Embryonic facial prominence (tissue), 1 donor: ENCODE data around the gene TBL1X.

Source experiments
- DNase-seq: peaks from one replicate; pipeline ENCODE4 v3.0.0-alpha.2; 2016; ENCODE audit errors: extremely low spot score

Gene TBL1X

GRCh38 chrX:9498236-9498635, 33.4 kb downstream of the TBL1X start:
- no peak for DNase-seq

DNA sequence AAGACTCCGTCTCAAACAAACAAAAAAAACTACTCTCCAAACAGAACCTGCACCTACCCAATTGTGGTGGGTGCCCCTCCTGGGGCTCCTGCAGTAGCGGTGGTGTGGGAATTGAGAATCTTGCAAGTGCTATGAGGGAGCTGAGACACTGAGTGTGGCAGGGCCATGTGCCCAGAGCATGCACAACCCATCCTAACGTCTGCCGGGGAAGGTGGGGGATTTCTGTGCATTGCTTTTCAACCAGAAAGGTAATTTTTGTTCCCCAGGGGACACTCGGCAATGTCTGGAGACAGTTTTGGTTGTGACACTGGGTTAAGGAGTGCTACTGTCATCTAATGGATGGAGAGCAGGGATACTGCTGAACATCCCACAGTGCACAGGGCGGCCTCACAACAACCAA, 35.7 kb downstream of the TBL1X start:
- DNase-seq = no peak

- no peak for DNase-seq
Measured at GRCh38 chrX:9501362-9501761, 36.5 kb downstream of the TBL1X start.

GRCh38 chrX:9503261-9503660, 38.4 kb downstream of the TBL1X start:
- no peak for DNase-seq

GRCh38 chrX:9510366-9510765, 45.5 kb downstream of the TBL1X start:
- DNase-seq = no peak

GRCh38 chrX:9510980-9511379, 46.1 kb downstream of the TBL1X start:
- DNase-seq = no peak

DNA sequence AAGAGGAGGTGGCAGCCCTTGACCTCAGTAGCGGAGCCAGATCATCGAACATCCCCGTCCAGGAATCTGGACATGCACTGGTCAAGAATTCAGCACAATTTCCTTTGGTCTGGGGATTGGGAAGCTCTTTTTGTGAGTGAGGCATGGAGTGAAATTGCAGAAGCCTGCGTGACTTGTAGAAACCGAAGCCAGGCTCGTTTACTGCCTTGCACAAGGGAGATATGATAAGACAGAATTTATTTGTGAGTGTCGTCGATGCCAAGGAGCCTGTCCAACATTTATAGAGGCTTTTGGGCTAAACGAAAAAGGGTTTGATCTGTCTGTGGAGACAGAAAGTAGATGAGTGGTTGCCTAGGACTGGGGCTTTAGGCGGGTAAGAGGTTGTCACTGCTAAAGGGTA, 50.6 kb downstream of the TBL1X start:
- DNase-seq = no peak

DNA sequence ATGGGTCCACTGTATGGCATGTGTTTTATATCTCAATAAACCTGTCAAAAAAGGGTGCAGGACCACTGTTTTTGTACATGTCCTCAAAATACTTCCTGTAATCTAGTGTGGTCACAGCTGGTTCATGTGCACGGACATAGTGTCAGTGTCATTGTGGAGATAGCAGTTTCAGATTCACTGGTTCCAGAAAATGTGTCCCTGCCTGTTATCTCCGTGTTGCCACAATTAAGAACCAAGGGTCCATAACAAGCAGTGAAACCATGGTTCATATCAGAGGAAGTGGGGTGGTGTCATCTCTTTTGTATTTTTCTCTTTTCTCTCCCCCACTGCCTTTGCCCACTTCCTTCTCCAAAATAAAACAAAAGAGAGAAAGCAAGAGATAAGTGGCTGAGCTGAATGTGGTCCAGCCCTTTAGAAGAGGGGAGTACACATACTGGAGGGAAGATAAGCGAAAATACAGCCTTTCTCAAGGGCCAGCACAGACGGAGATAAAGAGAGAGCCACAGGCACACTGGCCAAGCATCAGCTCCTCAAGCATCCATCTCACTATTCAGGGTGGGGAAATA, 51.2 kb downstream of the TBL1X start:
- no peak for DNase-seq

- no peak for DNase-seq
Measured at GRCh38 chrX:9516635-9517034, 51.8 kb downstream of the TBL1X start.

GRCh38 chrX:9518051-9518450, 53.2 kb downstream of the TBL1X start:
- no peak for DNase-seq

DNA sequence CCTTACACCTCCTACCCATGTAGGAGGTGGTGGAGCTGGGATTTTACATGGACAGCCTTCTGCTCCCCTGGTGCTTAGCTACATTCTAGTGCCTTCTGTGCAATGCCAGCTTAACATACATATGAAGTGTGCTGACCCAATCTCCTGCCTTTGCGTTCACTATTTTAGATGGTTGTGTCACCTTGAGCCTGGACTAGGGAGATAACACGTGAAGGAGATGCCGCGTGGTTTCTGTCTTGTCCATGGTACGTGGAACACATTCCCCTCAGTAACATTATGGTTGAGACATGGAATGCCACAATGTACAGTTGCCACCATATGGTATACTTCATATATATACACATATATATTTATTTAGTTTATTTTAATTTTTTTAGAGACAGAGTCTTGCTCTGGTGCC, 54.0 kb downstream of the TBL1X start:
- DNase-seq = no peak

- DNase-seq = no peak
Measured at GRCh38 chrX:9519546-9520216, 54.8 kb downstream of the TBL1X start.

- no peak for DNase-seq
Measured at GRCh38 chrX:9520217-9520590, 55.3 kb downstream of the TBL1X start.

DNA sequence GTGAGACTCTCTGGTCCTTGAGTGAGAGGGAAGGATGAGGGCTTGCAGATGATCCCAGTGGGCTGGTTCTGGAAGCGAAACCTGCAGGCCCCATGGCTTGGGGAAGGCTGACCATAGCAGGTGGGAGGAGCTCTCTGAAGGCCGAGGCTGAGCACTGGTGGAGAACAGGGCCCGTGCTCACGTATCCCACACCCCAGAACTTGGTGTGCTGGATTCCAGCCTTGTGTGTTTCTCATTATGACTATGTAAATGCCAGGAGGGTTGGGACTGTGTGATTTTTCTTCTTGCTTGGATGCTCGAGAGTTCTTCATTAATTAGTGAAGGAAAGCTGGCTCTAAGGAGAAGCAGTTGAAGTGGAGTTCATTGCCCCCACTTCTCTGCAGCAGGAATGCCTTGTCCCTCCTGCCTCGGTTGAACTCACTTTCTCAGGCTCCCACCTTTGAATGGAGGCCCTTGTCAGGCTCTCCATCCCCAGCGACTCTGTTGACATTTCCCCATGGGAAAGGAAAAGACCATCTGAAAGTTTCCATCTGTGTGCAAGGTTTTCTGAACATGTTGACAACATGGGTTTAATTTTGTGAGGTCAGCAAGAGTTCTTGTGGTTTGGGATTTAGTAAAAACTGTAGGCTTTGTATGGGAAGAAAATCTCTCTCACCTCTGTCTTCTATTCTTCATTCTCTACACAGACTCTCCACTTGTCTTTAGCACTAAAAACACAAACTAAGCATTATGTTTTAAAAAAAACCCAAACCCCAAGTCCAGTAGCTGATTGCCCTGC, 57.7 kb downstream of the TBL1X start:
- no peak for DNase-seq

DNA sequence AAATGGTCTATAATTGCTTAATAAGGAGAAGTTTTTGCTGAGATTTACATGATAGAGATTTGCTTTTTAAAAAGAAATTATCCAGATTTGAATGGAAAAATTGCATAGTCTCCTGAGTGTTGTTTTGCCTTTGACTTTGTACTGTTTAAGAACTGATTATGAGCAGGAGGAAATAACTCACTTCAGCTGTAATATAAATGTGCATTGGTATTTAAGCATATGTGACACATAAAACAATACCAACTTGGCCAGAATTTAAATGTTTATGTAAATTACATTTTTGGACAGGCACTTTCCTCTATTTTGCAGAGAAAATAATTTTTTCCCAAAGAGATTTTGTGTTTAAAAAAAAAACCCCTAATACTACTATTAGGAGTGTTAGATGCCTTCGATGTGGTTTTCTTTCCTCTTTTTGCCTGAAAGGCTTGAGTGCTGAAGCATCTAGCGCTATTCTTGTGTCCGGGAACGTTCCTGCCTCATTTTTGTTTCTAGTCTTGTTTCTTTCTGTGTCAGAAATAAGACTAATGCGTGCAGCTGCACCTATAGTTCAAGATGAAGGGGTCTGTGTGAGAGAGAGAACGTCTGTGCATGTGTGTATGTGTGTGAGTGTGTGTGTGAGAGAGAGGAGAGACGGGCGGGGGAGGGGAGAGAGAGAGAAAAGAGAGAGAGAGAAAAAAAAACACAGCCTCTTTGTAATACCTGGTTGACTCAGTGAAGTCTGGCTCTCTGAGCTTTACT, 60.8 kb downstream of the TBL1X start:
- no peak for DNase-seq

GRCh38 chrX:9526965-9527364, 62.1 kb downstream of the TBL1X start:
- DNase-seq = no peak

- DNase-seq = no peak
Measured at GRCh38 chrX:9528498-9528897, 63.6 kb downstream of the TBL1X start.

- DNase-seq = no peak
Measured at GRCh38 chrX:9529223-9529622, 64.4 kb downstream of the TBL1X start.

DNA sequence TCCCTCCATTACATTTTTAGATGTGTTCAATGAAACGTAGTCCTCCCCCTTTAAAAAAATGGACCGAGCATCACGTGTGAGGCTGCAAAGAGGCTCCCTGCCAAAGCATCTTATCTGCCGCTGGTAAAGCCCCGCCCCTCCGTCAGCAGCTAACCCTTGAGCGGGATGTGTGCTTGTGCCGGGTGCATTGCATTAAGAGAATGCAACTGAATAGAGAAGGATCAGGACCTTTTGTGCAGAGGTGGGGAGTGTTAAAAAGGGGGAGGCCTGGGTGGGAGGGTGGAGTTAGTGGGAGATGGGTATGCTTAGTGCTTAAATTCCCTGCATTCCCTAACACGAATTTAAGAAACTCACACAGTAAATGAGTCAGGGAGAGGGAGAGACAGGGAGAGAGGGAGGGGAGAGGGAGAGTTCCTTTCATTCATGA, 66.0 kb downstream of the TBL1X start:
- DNase-seq = no peak

DNA sequence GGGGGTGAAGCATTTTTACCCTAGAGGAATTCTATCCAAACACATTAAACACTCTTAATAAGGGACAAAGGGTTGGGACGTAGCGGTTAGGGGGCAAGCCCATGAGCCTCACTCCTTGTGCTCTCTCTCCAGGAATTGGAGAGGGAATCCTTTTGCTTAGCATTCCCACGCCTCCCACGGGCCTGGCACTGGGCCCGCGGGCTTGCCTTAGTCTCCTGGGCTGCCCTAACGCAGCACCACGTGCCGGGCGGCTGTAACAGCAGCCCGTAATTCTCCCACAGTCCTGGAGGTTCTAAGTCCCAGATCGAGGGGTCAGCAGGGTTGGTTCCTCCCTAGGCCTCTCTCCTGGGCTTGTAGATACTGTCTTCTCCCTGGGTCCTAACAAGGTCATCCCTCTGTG, 67.5 kb downstream of the TBL1X start:
- DNase-seq = no peak

DNA sequence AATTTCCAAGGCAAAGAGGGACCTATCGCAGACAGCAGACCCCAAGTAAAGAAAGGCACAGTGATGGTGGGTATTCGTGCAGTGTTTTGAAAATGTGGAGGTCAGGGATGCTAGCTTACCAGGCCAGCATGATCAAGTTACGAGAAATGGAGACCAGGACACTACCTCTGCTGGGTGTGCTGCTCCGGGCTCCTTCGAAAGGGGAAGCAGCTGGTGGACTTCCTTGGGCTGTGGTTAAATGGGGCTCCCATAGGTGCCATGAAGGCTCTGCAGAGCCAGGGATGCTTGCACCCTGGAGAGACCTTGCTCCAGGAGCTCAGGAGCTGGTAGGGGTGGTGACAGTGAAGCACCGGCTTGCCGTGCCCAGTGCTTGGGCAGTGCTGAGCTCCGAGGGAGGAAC, 68.8 kb downstream of the TBL1X start:
- DNase-seq = no peak

DNA sequence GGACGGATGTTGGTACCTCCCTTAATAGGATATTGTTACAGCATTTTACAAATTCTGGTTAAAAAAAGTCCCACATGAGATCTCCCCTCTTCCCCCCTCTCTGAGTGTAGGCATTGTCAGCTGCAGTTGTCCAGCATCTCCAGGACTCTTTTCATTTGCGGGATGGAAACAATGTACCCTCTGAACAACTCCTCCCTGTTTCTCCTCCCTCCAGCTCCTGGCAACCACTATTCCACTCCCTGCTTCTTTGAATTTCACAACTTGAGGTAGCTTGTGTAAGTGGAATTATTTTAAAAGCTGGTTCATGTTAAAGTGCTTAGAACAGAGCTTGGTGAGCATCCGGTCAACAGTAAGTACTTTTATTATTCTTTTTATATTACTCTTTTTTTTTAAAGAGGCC, 69.8 kb downstream of the TBL1X start:
- no peak for DNase-seq

- no peak for DNase-seq
Measured at GRCh38 chrX:9535101-9535500, 70.2 kb downstream of the TBL1X start.
